Skeletal muscle satellite cell (primary cell): ENCODE results near the gene PGAM2.
"Not testable (repeated sequence)": the region's sequence is repeated elsewhere in the genome, so short reads cannot be mapped to it uniquely, and the experiment has no call there.

Source experiments
- H3K27me3 ChIP-seq: 2 replicates; pipeline ENCODE4 v1.7.0; 2013; ENCODE audit warnings: low read length; ENCODE audit not compliant: control insufficient read depth, insufficient read depth
- H3K36me3 ChIP-seq: 2 replicates; pipeline ENCODE4 v1.7.0; 2013; ENCODE audit warnings: mild to moderate bottlenecking, control low read depth, low read length; ENCODE audit not compliant: insufficient read depth
- H3K4me1 ChIP-seq: 2 replicates; pipeline ENCODE4 v1.7.0; 2013; ENCODE audit warnings: low read length; ENCODE audit not compliant: control insufficient read depth, insufficient read depth
- H3K4me2 ChIP-seq: 2 replicates; pipeline ENCODE4 v1.7.0; 2013; ENCODE audit warnings: mild to moderate bottlenecking, low read length
- H3K4me3 ChIP-seq: 2 replicates; pipeline ENCODE4 v1.7.0; 2013; ENCODE audit warnings: low read length
- H3K9ac ChIP-seq: 2 replicates; pipeline ENCODE4 v1.7.0; 2013; ENCODE audit warnings: mild to moderate bottlenecking, low read depth, low read length, moderate library complexity
- H3K9me3 ChIP-seq: replicated peaks from 2 replicates; pipeline ENCODE4 v1.7.0; 2013; ENCODE audit warnings: mild to moderate bottlenecking, control low read depth, low read length

Gene PGAM2

GRCh38 chr7:44048031-44048795, 17.2 kb downstream of the PGAM2 start:
- H3K9ac ChIP-seq = no peak overlapping the region
- peaks cover 50% of the 10 kb centered on the region for H3K36me3 ChIP-seq
- peaks cover 21% of the 10 kb centered on the region for H3K4me1 ChIP-seq

GRCh38 chr7:44046321-44047061, 18.9 kb downstream of the PGAM2 start:
- peaks cover 36% of the 10 kb centered on the region for H3K36me3 ChIP-seq
- no peak overlapping the region for H3K4me3 ChIP-seq
- H3K4me2 ChIP-seq = peak overlapping the region; percentile 89
- peaks cover 21% of the 10 kb centered on the region for H3K4me1 ChIP-seq
- H3K9me3 ChIP-seq = no peaks in the 10 kb centered on the region
- H3K27me3 ChIP-seq = no peaks in the 10 kb centered on the region
- H3K9ac ChIP-seq = no peak overlapping the region

More at GRCh38 chr7:44048031-44048795, 17.2 kb downstream of the PGAM2 start:
- H3K4me2 ChIP-seq = no peak overlapping the region
- no peaks in the 10 kb centered on the region for H3K9me3 ChIP-seq
- H3K4me3 ChIP-seq = no peak overlapping the region
- H3K27me3 ChIP-seq = no peaks in the 10 kb centered on the region

- H3K36me3 ChIP-seq = peaks cover 25% of the 10 kb centered on the region
- H3K9me3 ChIP-seq = no peaks in the 10 kb centered on the region
- H3K27me3 ChIP-seq = no peaks in the 10 kb centered on the region
- peak overlapping the region; percentile 86 for H3K4me3 ChIP-seq
- H3K9ac ChIP-seq = peak overlapping the region; percentile 88
- H3K4me2 ChIP-seq = peak overlapping the region; percentile 89
- H3K4me1 ChIP-seq = peaks cover 21% of the 10 kb centered on the region
These were observed 19.9 kb downstream of the PGAM2 start for GRCh38 chr7:44045226-44046014.

- Histone ChIP-seq H3K4me2 (peak within 1 kb of the TSS; percentile 89), H3K27me3 (no peaks in the 10 kb centered on the region), H3K36me3 (peaks cover 16% of the 10 kb centered on the region), H3K4me3 (peak within 1 kb of the TSS; percentile 86), H3K4me1 (peaks cover 21% of the 10 kb centered on the region), H3K9me3 (no peaks in the 10 kb centered on the region), H3K9ac (peak within 1 kb of the TSS; percentile 88)
These were observed 20.8 kb downstream of the PGAM2 start, which contains the start of gene DBNL for GRCh38 chr7:44044315-44045225. Gene DBNL, plus strand, starts transcription at chr7:44044702. Its CDS starts 36 bp downstream, at chr7:44044738.

GRCh38 chr7:44043902-44044301, 21.5 kb downstream of the PGAM2 start:
- Histone ChIP-seq H3K4me2 (peak overlapping the region; percentile 89), H3K9ac (peak overlapping the region; percentile 88), H3K27me3 (no peaks in the 10 kb centered on the region), H3K4me3 (peak overlapping the region; percentile 86), H3K36me3 (peaks cover 13% of the 10 kb centered on the region), H3K4me1 (peaks cover 21% of the 10 kb centered on the region), H3K9me3 (no peaks in the 10 kb centered on the region)

GRCh38 chr7:44042221-44042620, 23.1 kb downstream of the PGAM2 start:
- no peak overlapping the region for H3K4me3 ChIP-seq
- H3K4me2 ChIP-seq = no peak overlapping the region
- no peaks in the 10 kb centered on the region for H3K27me3 ChIP-seq
- H3K36me3 ChIP-seq = peaks cover 11% of the 10 kb centered on the region
- H3K9ac ChIP-seq = no peak overlapping the region
- peaks cover 21% of the 10 kb centered on the region for H3K4me1 ChIP-seq
- H3K9me3 ChIP-seq = no peaks in the 10 kb centered on the region

- not testable (repeated sequence) for H3K27me3 ChIP-seq, H3K36me3 ChIP-seq, H3K9ac ChIP-seq, H3K9me3 ChIP-seq, H3K4me1 ChIP-seq, H3K4me3 ChIP-seq, H3K4me2 ChIP-seq
These were observed 24.9 kb downstream of the PGAM2 start for GRCh38 chr7:44040493-44040891.

- H3K4me3 ChIP-seq, H3K27me3 ChIP-seq, H3K9ac ChIP-seq, H3K4me2 ChIP-seq, H3K36me3 ChIP-seq, H3K4me1 ChIP-seq, H3K9me3 ChIP-seq: not testable (repeated sequence)
These were observed 25.4 kb downstream of the PGAM2 start for GRCh38 chr7:44039800-44040492.

GRCh38 chr7:44038961-44039558, 26.3 kb downstream of the PGAM2 start:
- not testable (repeated sequence) for H3K9me3 ChIP-seq, H3K4me1 ChIP-seq, H3K9ac ChIP-seq, H3K36me3 ChIP-seq, H3K27me3 ChIP-seq
- Histone ChIP-seq H3K4me2 (peak overlapping the region; percentile 83), H3K4me3 (peak overlapping the region; percentile 56)

- not testable (repeated sequence) for H3K9me3 ChIP-seq, H3K27me3 ChIP-seq, H3K36me3 ChIP-seq, H3K4me2 ChIP-seq, H3K9ac ChIP-seq, H3K4me1 ChIP-seq, H3K4me3 ChIP-seq
These were observed 26.8 kb downstream of the PGAM2 start for GRCh38 chr7:44038553-44038952.
